Measurements from ENCODE around the gene NRIP3.

- TF ChIP-seq CSDC2 (CRISPR knock-in tag; IDR thresholded peaks at IDR 0.05) (no peak), TCF4 (CRISPR knock-in tag; IDR thresholded peaks at IDR 0.05; ENCODE audit: borderline replicate concordance) (no peak), ZFP30 (CRISPR knock-in tag; IDR thresholded peaks at IDR 0.05) (no peak), ZNF70 (CRISPR knock-in tag; IDR thresholded peaks at IDR 0.05) (no peak), SNAI2 (CRISPR knock-in tag; IDR thresholded peaks at IDR 0.05) (no peak)
Observed at GRCh38 chr11:9013373-9013772, 9.6 kb upstream of the NRIP3 start.
